Astrocyte (in vitro differentiated cells and primary cell): ENCODE results near the gene CENATAC. TPM values are rescaled to one million over a fixed set of nuclear protein-coding genes. Genes with fewer than 3 reads are reported as not detected.
"Not testable (repeated sequence)": the region's sequence is repeated elsewhere in the genome, so short reads cannot be mapped to it uniquely, and the experiment has no call there.

ENCODE experiments used
- DNase-seq: peaks from one replicate; pipeline ENCODE4 v3.0.0-alpha.2; 2010; ENCODE audit warnings: low read depth
- FAIRE-seq: peaks from 2 replicates; lab custom pipeline; 2011; peaks lifted over from hg19 to GRCh38; lab: Jason Lieb, UNC
- H2AFZ ChIP-seq: 2 replicates; pipeline ENCODE4 v1.6.0; 2012; ENCODE audit warnings: low read depth, low read length, inconsistent platforms
- H3K27ac ChIP-seq: 2 replicates; pipeline ENCODE4 v1.5.1; 2011; ENCODE audit warnings: low read depth, low read length, inconsistent platforms
- H3K27me3 ChIP-seq: 2 replicates; pipeline ENCODE4 v1.6.0; 2011; ENCODE audit warnings: low read length, inconsistent platforms; ENCODE audit not compliant: insufficient read depth
- H3K36me3 ChIP-seq: 2 replicates; pipeline ENCODE4 v1.5.1; 2011; ENCODE audit warnings: low read length, inconsistent platforms; ENCODE audit not compliant: insufficient read depth
- H3K4me1 ChIP-seq: 2 replicates; pipeline ENCODE4 v1.5.1; 2011; ENCODE audit warnings: low read length, inconsistent platforms; ENCODE audit not compliant: insufficient read depth
- H3K4me2 ChIP-seq: 2 replicates; pipeline ENCODE4 v1.6.0; 2012; ENCODE audit warnings: low read length, inconsistent platforms
- H3K4me3 ChIP-seq: 2 replicates; pipeline ENCODE4 v1.5.1; 2011; ENCODE audit warnings: low read depth, mild to moderate bottlenecking, low read length, inconsistent platforms; ENCODE audit not compliant: insufficient read depth
- H3K79me2 ChIP-seq: 2 replicates; pipeline ENCODE4 v1.6.0; 2012; ENCODE audit warnings: mild to moderate bottlenecking, low read length, inconsistent platforms; ENCODE audit not compliant: insufficient read depth
- H3K9ac ChIP-seq: 2 replicates; pipeline ENCODE4 v1.6.0; 2012; ENCODE audit warnings: mild to moderate bottlenecking, low read length, inconsistent platforms
- H3K9me3 ChIP-seq: 2 replicates; pipeline ENCODE4 v1.5.1; 2012; ENCODE audit warnings: low read depth, mild to moderate bottlenecking, low read length, inconsistent platforms; ENCODE audit not compliant: insufficient read depth
- H4K20me1 ChIP-seq: 2 replicates; pipeline ENCODE4 v1.6.0; 2012; ENCODE audit warnings: low read length, inconsistent platforms; ENCODE audit not compliant: insufficient read depth
- H3K27ac Mint-ChIP-seq: one replicate; pipeline ENCODE4 v1.8.0; 2021; ENCODE audit warnings: mild to moderate bottlenecking, mixed read lengths; ENCODE audit not compliant: unreplicated experiment
- H3K27me3 Mint-ChIP-seq: one replicate; pipeline ENCODE4 v1.8.0; 2021; ENCODE audit warnings: low read depth, mixed read lengths; ENCODE audit not compliant: unreplicated experiment
- H3K36me3 Mint-ChIP-seq: one replicate; pipeline ENCODE4 v1.8.0; 2021; ENCODE audit warnings: low read depth, mixed read lengths; ENCODE audit not compliant: unreplicated experiment
- H3K4me1 Mint-ChIP-seq: one replicate; pipeline ENCODE4 v1.8.0; 2021; ENCODE audit warnings: low read depth, mixed read lengths; ENCODE audit not compliant: unreplicated experiment
- H3K4me3 Mint-ChIP-seq: one replicate; pipeline ENCODE4 v1.8.0; 2021; ENCODE audit warnings: mild to moderate bottlenecking, moderate library complexity, mixed read lengths; ENCODE audit not compliant: unreplicated experiment
- H3K9me3 Mint-ChIP-seq: one replicate; pipeline ENCODE4 v1.8.0; 2021; ENCODE audit warnings: mild to moderate bottlenecking, mixed read lengths; ENCODE audit not compliant: unreplicated experiment
- EZH2 ChIP-seq: IDR thresholded peaks from 2 replicates; pipeline ENCODE4 v1.6.1; 2012; ENCODE audit warnings: mild to moderate bottlenecking, low read length, inconsistent platforms; ENCODE audit not compliant: insufficient read depth
- total RNA-seq: library from RNA; stranded (reverse); gene quantifications from 2 replicates; pipeline ENCODE4 v1.2.1, GENCODE V29; 2021
- TF ChIP-seq, protein P1 (sequence below): IDR thresholded peaks from 2 replicates; pipeline ENCODE4 v1.5.1; 2011; ENCODE audit warnings: low read depth, mild to moderate bottlenecking, inconsistent platforms, low read length, moderate library complexity; ENCODE audit not compliant: insufficient read depth

The CENATAC gene
- total RNA-seq, 1 donor from 2014 or later: 25.4 TPM

- no peaks in the 10 kb centered on the region for H3K79me2 ChIP-seq
- Mint-ChIP-seq H3K27ac (peak within 1 kb of the TSS; percentile 75), H3K4me3 (peak within 1 kb of the TSS; percentile 75), H3K36me3 (peaks cover 13% of the 10 kb centered on the region), H3K9me3 (no peaks in the 10 kb centered on the region), H3K4me1 (peaks cover 13% of the 10 kb centered on the region), H3K27me3 (no peaks in the 10 kb centered on the region)
- H3K9ac ChIP-seq: peak within 1 kb of the TSS; percentile 72
- peak within 1 kb of the TSS; percentile 98 for H3K4me2 ChIP-seq
- DNase-seq: peak; percentile 93
- TF ChIP-seq, protein P1, sequence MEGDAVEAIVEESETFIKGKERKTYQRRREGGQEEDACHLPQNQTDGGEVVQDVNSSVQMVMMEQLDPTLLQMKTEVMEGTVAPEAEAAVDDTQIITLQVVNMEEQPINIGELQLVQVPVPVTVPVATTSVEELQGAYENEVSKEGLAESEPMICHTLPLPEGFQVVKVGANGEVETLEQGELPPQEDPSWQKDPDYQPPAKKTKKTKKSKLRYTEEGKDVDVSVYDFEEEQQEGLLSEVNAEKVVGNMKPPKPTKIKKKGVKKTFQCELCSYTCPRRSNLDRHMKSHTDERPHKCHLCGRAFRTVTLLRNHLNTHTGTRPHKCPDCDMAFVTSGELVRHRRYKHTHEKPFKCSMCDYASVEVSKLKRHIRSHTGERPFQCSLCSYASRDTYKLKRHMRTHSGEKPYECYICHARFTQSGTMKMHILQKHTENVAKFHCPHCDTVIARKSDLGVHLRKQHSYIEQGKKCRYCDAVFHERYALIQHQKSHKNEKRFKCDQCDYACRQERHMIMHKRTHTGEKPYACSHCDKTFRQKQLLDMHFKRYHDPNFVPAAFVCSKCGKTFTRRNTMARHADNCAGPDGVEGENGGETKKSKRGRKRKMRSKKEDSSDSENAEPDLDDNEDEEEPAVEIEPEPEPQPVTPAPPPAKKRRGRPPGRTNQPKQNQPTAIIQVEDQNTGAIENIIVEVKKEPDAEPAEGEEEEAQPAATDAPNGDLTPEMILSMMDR: no peak
- TF ChIP-seq EZH2: no peak
- H2AFZ ChIP-seq: peak within 1 kb of the TSS; percentile 99
- H4K20me1 ChIP-seq: peaks cover 3% of the 10 kb centered on the region
- H3K36me3 ChIP-seq: no peaks in the 10 kb centered on the region
- peaks cover 5% of the 10 kb centered on the region for H3K4me1 ChIP-seq
- H3K27ac ChIP-seq: no peak within 1 kb of the TSS
- no peak for FAIRE-seq
- no peaks in the 10 kb centered on the region for H3K27me3 ChIP-seq
- H3K4me3 ChIP-seq: peak within 1 kb of the TSS; percentile 78
- H3K9me3 ChIP-seq: no peaks in the 10 kb centered on the region
These were observed 32.5 kb downstream of the CENATAC start, which contains the start of gene SLC37A4 for GRCh38 chr11:119030329-119031047. Gene SLC37A4, minus strand, starts transcription at chr11:119030877.

DNA sequence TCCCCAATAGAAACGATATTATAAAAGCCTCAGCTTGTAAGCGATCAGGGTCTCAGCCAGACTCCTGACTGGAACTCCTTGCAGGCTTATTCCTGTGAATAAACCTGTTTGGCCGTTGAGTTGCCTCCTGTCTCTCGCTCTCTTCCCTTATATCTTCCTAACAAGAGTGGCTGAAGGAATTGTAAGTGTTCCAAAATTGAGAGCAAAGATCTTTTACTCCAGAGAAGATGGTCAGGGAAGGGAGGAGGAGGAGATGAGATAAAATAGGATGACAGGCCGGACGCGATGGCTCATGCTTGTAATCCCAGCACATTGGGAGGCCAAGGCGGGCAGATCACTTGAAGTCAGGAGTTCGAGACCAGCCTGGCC is 34.0 kb downstream of the CENATAC start:
- H4K20me1 ChIP-seq: no peaks in the 10 kb centered on the region
- no peak overlapping the region for H3K4me2 ChIP-seq
- H3K4me3 ChIP-seq: no peak overlapping the region
- Mint-ChIP-seq H3K4me3 (no peak overlapping the region), H3K9me3 (no peaks in the 10 kb centered on the region), H3K36me3 (peaks cover 10% of the 10 kb centered on the region), H3K27ac (no peak overlapping the region), H3K27me3 (no peaks in the 10 kb centered on the region), H3K4me1 (peaks cover 13% of the 10 kb centered on the region)
- no peaks in the 10 kb centered on the region for H3K27me3 ChIP-seq
- DNase-seq (no peak), FAIRE-seq (no peak)
- no peaks in the 10 kb centered on the region for H3K79me2 ChIP-seq
- no peak overlapping the region for H3K27ac ChIP-seq
- H2AFZ ChIP-seq: no peak overlapping the region
- no peak overlapping the region for H3K9ac ChIP-seq
- no peak for TF ChIP-seq EZH2
- TF ChIP-seq, protein P1: no peak
- peaks cover 5% of the 10 kb centered on the region for H3K4me1 ChIP-seq
- no peaks in the 10 kb centered on the region for H3K9me3 ChIP-seq
- no peaks in the 10 kb centered on the region for H3K36me3 ChIP-seq

- peaks cover 13% of the 10 kb centered on the region for H3K4me1 Mint-ChIP-seq
- not testable (repeated sequence) for FAIRE-seq
These were observed 35.5 kb downstream of the CENATAC start for GRCh38 chr11:119033421-119033820.

More at GRCh38 chr11:119033421-119033820, 35.5 kb downstream of the CENATAC start:
- not testable (repeated sequence) for H3K9me3 ChIP-seq, H3K4me3 Mint-ChIP-seq, H3K4me2 ChIP-seq, H3K4me1 ChIP-seq, H3K36me3 ChIP-seq, H3K9me3 Mint-ChIP-seq, H3K27me3 ChIP-seq, H3K9ac ChIP-seq, DNase-seq, H3K36me3 Mint-ChIP-seq, H3K27me3 Mint-ChIP-seq, H4K20me1 ChIP-seq, H3K27ac ChIP-seq, H3K27ac Mint-ChIP-seq, H3K4me3 ChIP-seq, H3K79me2 ChIP-seq, H2AFZ ChIP-seq
